Tibial artery (tissue), 4 donors: ENCODE measurements around the gene ZNF605.
"Not testable (repeated sequence)": the region's sequence is repeated elsewhere in the genome, so short reads cannot be mapped to it uniquely, and the experiment has no call there.

Source experiments
- DNase-seq, 2 donors: peaks; one replicate each; pipeline ENCODE4 v3.0.0-alpha.2; 2019
- H3K27ac ChIP-seq, 2 donors: fragments of 200-600 bp; sonication (generic) in 1 of 2; 1 replicate in 1 of 2; 2 replicates in 1 of 2; pipeline ENCODE4 v1.5.1; 2018 to 2019; ENCODE audit warnings: mild to moderate bottlenecking in 1 of 2
- H3K27me3 ChIP-seq, 2 donors: fragments of 200-600 bp; sonication (generic) in 1 of 2; one replicate each; pipeline versions ENCODE4 v1.5.1 to v1.6.0; 2016 to 2019
- H3K36me3 ChIP-seq, 3 donors: fragments of 200-600 bp; sonication (generic) in 2 of 3; one replicate each; pipeline ENCODE4 v1.5.1; 2016 to 2019; ENCODE audit warnings: mild to moderate bottlenecking in 2 of 3
- H3K4me1 ChIP-seq, 4 donors: fragments of 200-600 bp; sonication (generic) in 2 of 4; 1 replicate in 3 of 4; 2 replicates in 1 of 4; pipeline ENCODE4 v1.5.1; 2016 to 2019
- H3K4me3 ChIP-seq, 2 donors: fragments of 200-600 bp; sonication (generic) in 1 of 2; 1 replicate in 1 of 2; 2 replicates in 1 of 2; pipeline ENCODE4 v1.5.1; 2018 to 2019; ENCODE audit warnings: mild to moderate bottlenecking in 2 of 2
- H3K9me3 ChIP-seq, 3 donors: fragments of 200-600 bp; sonication (generic) in 1 of 3; one replicate each; pipeline ENCODE4 v1.5.1; 2016 to 2019
- intact Hi-C: fragments of 100-400 bp; cut with DNase I; formaldehyde crosslinking; loops from one replicate; pipeline ENCODE4 v1.15.0; 2023; ENCODE audit warnings: low total_unique reads
- TF ChIP-seq, protein P1 (sequence below), 2 experiments: fragments of 200-600 bp in 1 of 2; fragments of 450-650 bp in 1 of 2; IDR thresholded peaks; one replicate each; pipeline ENCODE4 v1.5.1; 2017 to 2019; ENCODE audit warnings: antibody characterized with exemption in 2 of 2, mild to moderate bottlenecking in 1 of 2, moderate library complexity in 1 of 2

ZNF605 gene

GRCh38 chr12:132956011-132956788 lies at the start of gene ZNF605:
TSS of gene ZNF605 (minus strand) at chr12:132956306. CDS start at chr12:132945635, 10,671 bp downstream.
- intact Hi-C loops = loop anchor here (5.0 kb wide), 1 partner anchor 49 kb away; no protein-coding TSS in a partner anchor

GRCh38 chr12:132998741-132999140 lies 42.6 kb upstream of the ZNF605 start:
- Histone ChIP-seq H3K27ac (no peak overlapping the region), H3K27me3 (no peaks in the 10 kb centered on the region), H3K4me1 (no peaks in the 10 kb centered on the region), H3K4me3 (no peak overlapping the region), H3K36me3 (peaks cover 42 to 93% (median 91%) of the 10 kb centered on the region in 3 donors), H3K9me3 (peaks cover 10 to 98% (median 89%) of the 10 kb centered on the region in 3 donors)
- DNase-seq = no peak
- TF ChIP-seq, protein P1, sequence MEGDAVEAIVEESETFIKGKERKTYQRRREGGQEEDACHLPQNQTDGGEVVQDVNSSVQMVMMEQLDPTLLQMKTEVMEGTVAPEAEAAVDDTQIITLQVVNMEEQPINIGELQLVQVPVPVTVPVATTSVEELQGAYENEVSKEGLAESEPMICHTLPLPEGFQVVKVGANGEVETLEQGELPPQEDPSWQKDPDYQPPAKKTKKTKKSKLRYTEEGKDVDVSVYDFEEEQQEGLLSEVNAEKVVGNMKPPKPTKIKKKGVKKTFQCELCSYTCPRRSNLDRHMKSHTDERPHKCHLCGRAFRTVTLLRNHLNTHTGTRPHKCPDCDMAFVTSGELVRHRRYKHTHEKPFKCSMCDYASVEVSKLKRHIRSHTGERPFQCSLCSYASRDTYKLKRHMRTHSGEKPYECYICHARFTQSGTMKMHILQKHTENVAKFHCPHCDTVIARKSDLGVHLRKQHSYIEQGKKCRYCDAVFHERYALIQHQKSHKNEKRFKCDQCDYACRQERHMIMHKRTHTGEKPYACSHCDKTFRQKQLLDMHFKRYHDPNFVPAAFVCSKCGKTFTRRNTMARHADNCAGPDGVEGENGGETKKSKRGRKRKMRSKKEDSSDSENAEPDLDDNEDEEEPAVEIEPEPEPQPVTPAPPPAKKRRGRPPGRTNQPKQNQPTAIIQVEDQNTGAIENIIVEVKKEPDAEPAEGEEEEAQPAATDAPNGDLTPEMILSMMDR (IDR thresholded peaks at IDR 0.05) = no peak
- intact Hi-C loops = no loop called here

More at GRCh38 chr12:132956011-132956788, at the start of gene ZNF605:
- Histone ChIP-seq H3K4me3 (peak within 1 kb of the TSS; percentile 76 to 89), H3K27me3 (no peaks in the 10 kb centered on the region), H3K9me3 (peaks cover 0 to 37% (median 24%) of the 10 kb centered on the region in 3 donors), H3K27ac (peak within 1 kb of the TSS; percentile 85 to 92), H3K36me3 (peaks cover 0 to 30% (median 14%) of the 10 kb centered on the region in 3 donors), H3K4me1 (peaks cover 0 to 23% (median 11%) of the 10 kb centered on the region in 4 donors)
- TF ChIP-seq, protein P1 (IDR thresholded peaks at IDR 0.05) = no peak
- peak; percentile 81 to 91 for DNase-seq

DNA sequence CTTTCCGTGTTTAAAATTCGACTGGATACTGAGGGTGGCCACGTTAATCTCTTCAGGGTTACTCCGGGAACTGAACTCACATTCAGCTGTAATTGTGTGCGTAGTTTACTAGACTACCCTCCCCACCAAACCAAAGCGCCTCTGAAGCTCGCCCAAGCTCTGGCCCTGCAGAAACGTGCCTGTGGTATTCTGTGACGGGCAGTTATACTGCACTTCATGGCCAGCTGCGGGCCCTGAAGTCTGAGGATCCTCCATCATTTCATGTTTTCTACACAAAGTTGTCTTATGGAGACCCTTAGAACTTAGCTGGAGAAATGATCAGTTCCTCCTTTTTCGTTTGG lies 30.7 kb upstream of the ZNF605 start:
- peak overlapping the region; percentile 80 to 84 for H3K27ac ChIP-seq
- H3K27me3 ChIP-seq = no peaks in the 10 kb centered on the region
- DNase-seq = no peak
- H3K4me3 ChIP-seq = peak overlapping the region; percentile 82 to 96
- intact Hi-C loops = loop anchor here (2.0 kb wide), 1 partner anchor 50 kb away; the partner anchor contains the start of gene ZNF84
- TF ChIP-seq, protein P1 (IDR thresholded peaks at IDR 0.05) = no peak
- H3K9me3 ChIP-seq = peaks cover 0 to 29% (median 24%) of the 10 kb centered on the region in 3 donors
- H3K4me1 ChIP-seq = peaks cover 0 to 21% (median 10%) of the 10 kb centered on the region in 4 donors
- peaks cover 33 to 35% (median 35%) of the 10 kb centered on the region in 3 donors for H3K36me3 ChIP-seq

DNA sequence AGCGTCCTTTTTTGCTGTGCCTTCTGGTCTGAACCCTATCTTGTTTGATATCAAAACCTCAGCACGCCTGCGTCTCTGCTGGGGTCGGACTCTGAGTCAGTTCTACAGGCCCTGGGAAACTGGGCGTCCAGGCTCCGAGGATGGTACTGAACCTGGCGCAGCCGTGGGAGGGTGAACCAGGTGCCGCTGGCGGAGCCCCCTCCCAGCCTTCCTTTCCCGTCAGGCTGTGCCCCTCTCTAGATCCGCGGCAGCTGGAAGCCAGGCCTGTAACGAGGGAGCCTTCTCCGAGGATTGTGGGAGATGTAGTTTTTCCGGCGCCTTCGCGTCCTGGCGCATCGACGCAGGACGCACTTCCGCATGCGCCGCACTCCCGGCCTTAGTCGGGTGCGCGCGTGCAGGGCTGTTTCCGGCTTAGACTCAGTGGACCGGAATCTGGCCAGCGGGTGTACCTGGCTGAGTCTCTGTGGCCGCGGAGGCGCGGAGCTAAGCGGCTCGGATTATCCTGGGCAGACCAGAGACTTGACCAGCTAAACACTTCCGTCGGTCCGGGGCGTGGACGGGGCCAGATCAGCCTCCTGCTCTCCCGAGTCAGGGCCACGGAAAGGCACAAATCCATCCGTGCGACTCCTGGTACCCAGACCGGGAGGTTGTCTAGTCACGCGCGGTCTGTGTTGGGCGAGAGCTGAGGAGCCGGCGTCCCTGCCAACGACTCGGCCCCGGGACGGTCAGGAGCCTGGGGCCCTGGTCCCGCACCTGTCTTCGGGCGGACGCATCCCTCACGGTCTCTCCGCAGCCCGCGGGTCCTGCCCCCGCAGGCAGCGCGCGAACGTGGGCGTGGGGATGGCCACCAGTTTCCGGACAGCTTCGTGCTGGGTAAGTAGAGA lies 30.1 kb upstream of the ZNF605 start, which contains the start of gene ZNF26:
Gene ZNF26, plus strand, starts transcription at position 367 of the 884 bp plus-strand sequence. Its CDS starts 474 bp downstream, at position 841.
- TF ChIP-seq, protein P1 (IDR thresholded peaks at IDR 0.05) = no peak
- Histone ChIP-seq H3K4me3 (peak within 1 kb of the TSS; percentile 82 to 96), H3K4me1 (peaks cover 0 to 21% (median 10%) of the 10 kb centered on the region in 4 donors), H3K27me3 (no peaks in the 10 kb centered on the region), H3K9me3 (peaks cover 0 to 23% (median 22%) of the 10 kb centered on the region in 3 donors), H3K27ac (peak within 1 kb of the TSS; percentile 80 to 84), H3K36me3 (peaks cover 28 to 29% (median 29%) of the 10 kb centered on the region in 3 donors)
- peak; percentile 87 to 93 for DNase-seq
- intact Hi-C loops = loop anchor here (2.0 kb wide), 1 partner anchor 51 kb away; the partner anchor contains the start of gene ZNF84

- intact Hi-C loops, DNase-seq, H3K4me3 ChIP-seq, H3K36me3 ChIP-seq, H3K27ac ChIP-seq, H3K4me1 ChIP-seq, H3K27me3 ChIP-seq: not testable (repeated sequence)
- H3K9me3 ChIP-seq = peaks cover 0 to 33% (median 23%) of the 10 kb centered on the region in 3 donors
These were observed 20.8 kb upstream of the ZNF605 start for GRCh38 chr12:132976870-132977269.
